PFSK-1 (cell line): ENCODE measurements around the gene DHRSX.

ENCODE experiments used
- POLR2AphosphoS5 ChIP-seq: IDR thresholded peaks from 2 replicates; pipeline ENCODE4 v1.6.1; 2012; ENCODE audit warnings: low read depth, mild to moderate bottlenecking, control low read depth, low read length, moderate library complexity
- SIN3A ChIP-seq: IDR thresholded peaks from 2 replicates; pipeline ENCODE4 v1.6.1; 2012; ENCODE audit warnings: mild to moderate bottlenecking, low read length, moderate library complexity, borderline replicate concordance; ENCODE audit not compliant: insufficient read depth
- TAF1 ChIP-seq: IDR thresholded peaks from 2 replicates; pipeline ENCODE4 v1.6.1; 2012; ENCODE audit warnings: low read length, control low read depth, borderline replicate concordance; ENCODE audit not compliant: insufficient read depth
- TF ChIP-seq, protein P1 (sequence below), 2 experiments: IDR thresholded peaks; 2 replicates each; pipeline versions ENCODE4 v1.6.1 to v1.8.0; 2011 to 2012; ENCODE audit warnings: low read depth in 2 of 2, low read length in 2 of 2, control low read depth in 1 of 2, inconsistent platforms in 1 of 2, mild to moderate bottlenecking in 1 of 2, moderate library complexity in 1 of 2; ENCODE audit not compliant: insufficient read depth in 1 of 2

DNA sequence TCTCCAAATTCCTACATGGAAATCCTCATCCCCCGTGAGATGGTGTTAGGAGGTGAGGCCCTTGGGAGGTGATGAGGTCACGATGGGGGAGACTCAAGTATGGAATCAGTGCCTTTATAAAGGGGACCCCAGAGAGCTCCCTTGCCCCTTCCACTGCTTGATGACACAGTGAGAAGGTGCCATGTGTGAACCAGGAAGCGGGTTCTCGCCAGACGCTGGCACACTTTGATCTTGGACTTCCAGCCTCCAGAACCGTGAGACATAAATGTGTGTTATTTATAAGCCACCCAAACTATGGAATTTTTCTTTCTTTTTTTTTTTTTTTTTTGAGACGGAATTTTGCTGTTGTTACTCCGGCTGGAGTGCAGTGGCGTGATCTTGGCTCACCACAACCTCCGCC lies 237.6 kb downstream of the DHRSX start:
- no peak for TF ChIP-seq TAF1
- TF ChIP-seq, protein P1, sequence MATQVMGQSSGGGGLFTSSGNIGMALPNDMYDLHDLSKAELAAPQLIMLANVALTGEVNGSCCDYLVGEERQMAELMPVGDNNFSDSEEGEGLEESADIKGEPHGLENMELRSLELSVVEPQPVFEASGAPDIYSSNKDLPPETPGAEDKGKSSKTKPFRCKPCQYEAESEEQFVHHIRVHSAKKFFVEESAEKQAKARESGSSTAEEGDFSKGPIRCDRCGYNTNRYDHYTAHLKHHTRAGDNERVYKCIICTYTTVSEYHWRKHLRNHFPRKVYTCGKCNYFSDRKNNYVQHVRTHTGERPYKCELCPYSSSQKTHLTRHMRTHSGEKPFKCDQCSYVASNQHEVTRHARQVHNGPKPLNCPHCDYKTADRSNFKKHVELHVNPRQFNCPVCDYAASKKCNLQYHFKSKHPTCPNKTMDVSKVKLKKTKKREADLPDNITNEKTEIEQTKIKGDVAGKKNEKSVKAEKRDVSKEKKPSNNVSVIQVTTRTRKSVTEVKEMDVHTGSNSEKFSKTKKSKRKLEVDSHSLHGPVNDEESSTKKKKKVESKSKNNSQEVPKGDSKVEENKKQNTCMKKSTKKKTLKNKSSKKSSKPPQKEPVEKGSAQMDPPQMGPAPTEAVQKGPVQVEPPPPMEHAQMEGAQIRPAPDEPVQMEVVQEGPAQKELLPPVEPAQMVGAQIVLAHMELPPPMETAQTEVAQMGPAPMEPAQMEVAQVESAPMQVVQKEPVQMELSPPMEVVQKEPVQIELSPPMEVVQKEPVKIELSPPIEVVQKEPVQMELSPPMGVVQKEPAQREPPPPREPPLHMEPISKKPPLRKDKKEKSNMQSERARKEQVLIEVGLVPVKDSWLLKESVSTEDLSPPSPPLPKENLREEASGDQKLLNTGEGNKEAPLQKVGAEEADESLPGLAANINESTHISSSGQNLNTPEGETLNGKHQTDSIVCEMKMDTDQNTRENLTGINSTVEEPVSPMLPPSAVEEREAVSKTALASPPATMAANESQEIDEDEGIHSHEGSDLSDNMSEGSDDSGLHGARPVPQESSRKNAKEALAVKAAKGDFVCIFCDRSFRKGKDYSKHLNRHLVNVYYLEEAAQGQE (IDR thresholded peaks at IDR 0.05; ENCODE audit: insufficient read depth in 1 of 2, low read depth in 2 of 2, low read length in 2 of 2), result no peak
- TF ChIP-seq POLR2AphosphoS5, result no peak
- no peak for TF ChIP-seq SIN3A
